ENCODE results near the gene ASCC2. TPM values are rescaled to one million over a fixed set of nuclear protein-coding genes. Genes with fewer than 3 reads are reported as not detected.
"Not testable (repeated sequence)": the region's sequence is repeated elsewhere in the genome, so short reads cannot be mapped to it uniquely, and the experiment has no call there.

The ASCC2 gene
- total RNA-seq, 1 donor from 2014 or later, result 44.6 TPM

DNA sequence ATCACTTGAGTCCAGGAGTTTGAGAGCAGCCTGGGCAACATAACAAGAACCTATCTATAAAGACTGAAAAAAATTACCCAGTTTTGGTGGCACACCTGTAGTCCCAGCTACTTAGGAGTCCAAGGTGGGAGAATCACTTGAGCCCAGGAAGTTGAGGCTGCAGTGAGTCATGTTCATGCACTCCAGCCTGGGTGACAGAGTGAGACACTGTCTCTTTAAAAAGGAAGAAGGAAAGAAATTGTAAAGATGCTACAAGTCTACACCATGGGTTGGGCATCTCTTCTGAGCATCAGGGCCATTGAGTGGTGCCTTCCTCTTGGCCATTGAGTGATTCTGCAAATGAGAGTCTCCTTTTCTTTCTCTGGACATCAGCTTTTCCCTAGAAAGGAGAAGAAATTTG, 29.2 kb upstream of the ASCC2 start:
- no peaks in the 10 kb centered on the region for H3K27me3 Mint-ChIP-seq (ENCODE audit: low read depth)
- H3K4me1 Mint-ChIP-seq, result peaks cover 10% of the 10 kb centered on the region
- no peak for TF ChIP-seq CTCF (conservative IDR thresholded peaks at IDR 0.05)
- DNase-seq (ENCODE audit: low read depth, low spot score), result no peak
- H3K9me3 Mint-ChIP-seq, result no peaks in the 10 kb centered on the region
- no peaks in the 10 kb centered on the region for H3K36me3 Mint-ChIP-seq (ENCODE audit: low read depth)
- H3K4me3 Mint-ChIP-seq, result no peak overlapping the region
- no peak overlapping the region for H3K27ac Mint-ChIP-seq (ENCODE audit: unreplicated experiment)

DNA sequence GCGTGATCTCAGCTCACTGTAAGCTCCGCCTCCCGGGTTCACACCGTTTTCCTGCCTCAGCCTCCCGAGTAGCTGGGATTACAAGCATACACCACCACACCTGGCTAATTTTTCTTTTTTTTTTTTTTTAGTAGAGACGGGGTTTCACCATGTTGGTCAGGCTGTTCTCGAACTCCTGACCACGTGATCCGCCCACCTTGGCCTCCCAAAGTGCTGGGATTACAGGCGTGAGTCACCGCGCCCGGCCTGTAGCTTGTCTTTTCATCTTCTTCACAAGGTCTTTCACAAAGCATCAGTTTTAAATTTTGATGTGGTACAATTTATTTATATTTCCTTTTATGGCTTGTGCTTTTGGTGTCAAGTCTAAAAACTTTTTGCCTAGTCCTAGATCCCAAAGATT, 27.5 kb upstream of the ASCC2 start:
- H3K9me3 Mint-ChIP-seq; H3K27me3 Mint-ChIP-seq (ENCODE audit: low read depth); H3K4me1 Mint-ChIP-seq; DNase-seq (ENCODE audit: low read depth, low spot score); H3K36me3 Mint-ChIP-seq (ENCODE audit: low read depth); H3K27ac Mint-ChIP-seq (ENCODE audit: unreplicated experiment); H3K4me3 Mint-ChIP-seq: not testable (repeated sequence)

DNA sequence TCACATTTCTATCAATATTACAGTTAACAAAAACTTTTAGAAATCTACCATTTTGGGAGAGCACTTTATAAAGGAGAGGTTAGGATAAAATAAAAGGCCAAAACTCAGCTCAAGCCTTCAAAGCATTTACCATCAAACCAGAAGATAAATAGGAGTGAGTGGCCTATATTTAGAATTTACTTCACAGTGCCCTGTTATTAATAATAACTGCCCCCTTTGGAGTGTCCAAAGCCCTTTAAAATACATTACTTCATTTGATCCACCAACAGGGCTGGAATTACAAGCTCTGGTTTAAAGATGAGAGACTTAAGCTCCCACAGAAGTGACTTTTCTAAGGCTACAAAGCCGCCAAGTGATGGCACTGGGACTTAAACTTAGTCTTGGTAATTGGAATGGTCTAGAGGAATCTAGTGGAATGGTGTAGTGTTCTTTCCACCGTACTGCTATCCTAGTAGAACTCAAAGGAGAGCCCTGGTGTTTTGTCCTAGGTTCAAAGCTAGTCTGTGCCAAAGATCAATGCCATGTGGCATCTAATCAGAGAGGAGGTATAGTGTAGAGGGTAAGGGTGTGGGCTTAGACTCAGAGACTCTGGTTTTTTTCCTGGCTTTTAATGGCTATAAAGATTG, 23.7 kb upstream of the ASCC2 start:
- Mint-ChIP-seq H3K9me3 (no peaks in the 10 kb centered on the region), H3K27ac (ENCODE audit: unreplicated experiment) (no peak overlapping the region), H3K36me3 (ENCODE audit: low read depth) (no peaks in the 10 kb centered on the region), H3K27me3 (ENCODE audit: low read depth) (peaks cover 7% of the 10 kb centered on the region), H3K4me1 (no peaks in the 10 kb centered on the region), H3K4me3 (no peak overlapping the region)
- DNase-seq (ENCODE audit: low read depth, low spot score), result no peak
- no peak for TF ChIP-seq CTCF (conservative IDR thresholded peaks at IDR 0.05)

GRCh38 chr22:29860006-29860766, 22.1 kb upstream of the ASCC2 start:
- no peak overlapping the region for H3K27ac Mint-ChIP-seq (ENCODE audit: unreplicated experiment)
- no peaks in the 10 kb centered on the region for H3K36me3 Mint-ChIP-seq (ENCODE audit: low read depth)
- H3K4me3 Mint-ChIP-seq, result no peak overlapping the region
- peaks cover 7% of the 10 kb centered on the region for H3K27me3 Mint-ChIP-seq (ENCODE audit: low read depth)
- TF ChIP-seq CTCF (conservative IDR thresholded peaks at IDR 0.05), result no peak
- no peaks in the 10 kb centered on the region for H3K4me1 Mint-ChIP-seq
- no peaks in the 10 kb centered on the region for H3K9me3 Mint-ChIP-seq
- DNase-seq (ENCODE audit: low read depth, low spot score), result no peak

DNA sequence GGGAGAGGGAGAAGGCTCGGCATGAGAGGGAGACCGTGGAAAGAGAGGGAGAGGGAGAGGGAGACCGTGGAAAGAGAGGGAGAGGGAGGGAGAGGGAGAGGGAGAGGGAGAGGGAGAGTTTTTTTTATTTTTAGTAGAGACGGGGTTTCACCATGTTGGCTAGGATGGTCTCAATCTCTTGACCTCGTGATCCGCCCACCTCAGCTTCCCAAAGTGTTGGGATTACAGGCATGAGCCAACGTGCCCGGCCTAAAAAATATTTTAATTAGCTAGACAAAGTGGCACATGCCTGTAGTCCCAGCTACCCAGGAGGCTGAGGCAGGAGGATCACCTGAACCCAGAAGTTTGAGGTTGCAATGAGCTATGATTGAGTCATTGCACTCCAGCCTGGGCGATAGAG, 21.0 kb upstream of the ASCC2 start:
- not testable (repeated sequence) for DNase-seq (ENCODE audit: low read depth, low spot score); H3K36me3 Mint-ChIP-seq (ENCODE audit: low read depth); H3K9me3 Mint-ChIP-seq; H3K27ac Mint-ChIP-seq (ENCODE audit: unreplicated experiment); H3K4me3 Mint-ChIP-seq; H3K4me1 Mint-ChIP-seq
- H3K27me3 Mint-ChIP-seq (ENCODE audit: low read depth), result peaks cover 10% of the 10 kb centered on the region

GRCh38 chr22:29856496-29856895, 18.4 kb upstream of the ASCC2 start:
- Mint-ChIP-seq H3K27ac (ENCODE audit: unreplicated experiment) (no peak overlapping the region), H3K36me3 (ENCODE audit: low read depth) (no peaks in the 10 kb centered on the region), H3K9me3 (no peaks in the 10 kb centered on the region), H3K27me3 (ENCODE audit: low read depth) (peaks cover 10% of the 10 kb centered on the region), H3K4me3 (no peak overlapping the region), H3K4me1 (no peaks in the 10 kb centered on the region)
- DNase-seq (ENCODE audit: low read depth, low spot score), result no peak
- no peak for TF ChIP-seq CTCF (conservative IDR thresholded peaks at IDR 0.05)
